H1 (cell line): ENCODE measurements around the gene XPNPEP1. TPM values are rescaled to one million over a fixed set of nuclear protein-coding genes. Genes with fewer than 3 reads are reported as not detected.

Experiments
- SRF ChIP-seq: IDR thresholded peaks from 2 replicates; pipeline ENCODE4 v1.6.1; 2011; ENCODE audit warnings: mild to moderate bottlenecking, low read depth, low read length, moderate library complexity
- polyA plus RNA-seq, 7 experiments: library from polyadenylated mRNA; depleted of rRNA in 3 of 7; stranded (reverse) in 5 of 7; unstranded in 2 of 7; fragments of >200 nt in 5 of 7; fragments of 200-250 nt in 2 of 7; gene quantifications; 1 replicate in 5 of 7; 2 replicates in 1 of 7; 4 replicates in 1 of 7; pipeline versions ENCODE4 v1.2.1 to v1.2.3, GENCODE V29; 2011 to 2013; ENCODE audit warnings: missing spikeins in 2 of 7, mixed read lengths in 2 of 7
- total RNA-seq: library from RNA; stranded (reverse); fragmentation: NEBNext Ultra II Directional; extraction: Animal tissue kit (Norgen Biotek cat#: 25700); gene quantifications from 2 replicates; pipeline ENCODE4 v1.2.1, GENCODE V29; 2021
- TF ChIP-seq, protein P1 (sequence below): fragments of 300-600 bp; sonication (generic); IDR thresholded peaks from 2 replicates; pipeline ENCODE4 v1.7.1; 2012; ENCODE audit warnings: low read length, moderate library complexity, mild to moderate bottlenecking, inconsistent platforms; ENCODE audit not compliant: insufficient replicate concordance

XPNPEP1 gene
- total and polyA plus RNA-seq, 2 of the 8 experiments (the other 6 are each of a cell fraction or from before 2014, with no cell fraction given), result 61.1 to 201 TPM

DNA sequence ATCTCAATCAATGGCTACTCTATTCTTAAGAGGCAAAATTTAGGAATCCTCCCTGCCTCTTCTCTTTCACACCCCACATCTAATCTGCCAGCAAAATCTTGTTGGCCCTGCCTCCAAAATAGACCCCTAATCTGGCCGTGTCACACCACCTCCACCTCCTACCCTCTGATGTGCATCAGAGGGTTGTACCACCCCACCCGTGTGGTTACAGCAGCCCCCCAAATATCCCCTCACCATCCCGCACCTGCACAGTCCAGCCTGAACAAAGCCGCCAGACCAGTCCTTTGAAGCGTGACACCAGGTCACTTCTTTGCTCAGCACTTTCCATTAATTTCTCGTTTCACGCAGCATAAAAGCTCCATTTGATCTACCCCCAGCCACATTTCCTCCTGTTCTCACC lies 776 bp upstream of the XPNPEP1 start (continued):
- TF ChIP-seq, protein P1, sequence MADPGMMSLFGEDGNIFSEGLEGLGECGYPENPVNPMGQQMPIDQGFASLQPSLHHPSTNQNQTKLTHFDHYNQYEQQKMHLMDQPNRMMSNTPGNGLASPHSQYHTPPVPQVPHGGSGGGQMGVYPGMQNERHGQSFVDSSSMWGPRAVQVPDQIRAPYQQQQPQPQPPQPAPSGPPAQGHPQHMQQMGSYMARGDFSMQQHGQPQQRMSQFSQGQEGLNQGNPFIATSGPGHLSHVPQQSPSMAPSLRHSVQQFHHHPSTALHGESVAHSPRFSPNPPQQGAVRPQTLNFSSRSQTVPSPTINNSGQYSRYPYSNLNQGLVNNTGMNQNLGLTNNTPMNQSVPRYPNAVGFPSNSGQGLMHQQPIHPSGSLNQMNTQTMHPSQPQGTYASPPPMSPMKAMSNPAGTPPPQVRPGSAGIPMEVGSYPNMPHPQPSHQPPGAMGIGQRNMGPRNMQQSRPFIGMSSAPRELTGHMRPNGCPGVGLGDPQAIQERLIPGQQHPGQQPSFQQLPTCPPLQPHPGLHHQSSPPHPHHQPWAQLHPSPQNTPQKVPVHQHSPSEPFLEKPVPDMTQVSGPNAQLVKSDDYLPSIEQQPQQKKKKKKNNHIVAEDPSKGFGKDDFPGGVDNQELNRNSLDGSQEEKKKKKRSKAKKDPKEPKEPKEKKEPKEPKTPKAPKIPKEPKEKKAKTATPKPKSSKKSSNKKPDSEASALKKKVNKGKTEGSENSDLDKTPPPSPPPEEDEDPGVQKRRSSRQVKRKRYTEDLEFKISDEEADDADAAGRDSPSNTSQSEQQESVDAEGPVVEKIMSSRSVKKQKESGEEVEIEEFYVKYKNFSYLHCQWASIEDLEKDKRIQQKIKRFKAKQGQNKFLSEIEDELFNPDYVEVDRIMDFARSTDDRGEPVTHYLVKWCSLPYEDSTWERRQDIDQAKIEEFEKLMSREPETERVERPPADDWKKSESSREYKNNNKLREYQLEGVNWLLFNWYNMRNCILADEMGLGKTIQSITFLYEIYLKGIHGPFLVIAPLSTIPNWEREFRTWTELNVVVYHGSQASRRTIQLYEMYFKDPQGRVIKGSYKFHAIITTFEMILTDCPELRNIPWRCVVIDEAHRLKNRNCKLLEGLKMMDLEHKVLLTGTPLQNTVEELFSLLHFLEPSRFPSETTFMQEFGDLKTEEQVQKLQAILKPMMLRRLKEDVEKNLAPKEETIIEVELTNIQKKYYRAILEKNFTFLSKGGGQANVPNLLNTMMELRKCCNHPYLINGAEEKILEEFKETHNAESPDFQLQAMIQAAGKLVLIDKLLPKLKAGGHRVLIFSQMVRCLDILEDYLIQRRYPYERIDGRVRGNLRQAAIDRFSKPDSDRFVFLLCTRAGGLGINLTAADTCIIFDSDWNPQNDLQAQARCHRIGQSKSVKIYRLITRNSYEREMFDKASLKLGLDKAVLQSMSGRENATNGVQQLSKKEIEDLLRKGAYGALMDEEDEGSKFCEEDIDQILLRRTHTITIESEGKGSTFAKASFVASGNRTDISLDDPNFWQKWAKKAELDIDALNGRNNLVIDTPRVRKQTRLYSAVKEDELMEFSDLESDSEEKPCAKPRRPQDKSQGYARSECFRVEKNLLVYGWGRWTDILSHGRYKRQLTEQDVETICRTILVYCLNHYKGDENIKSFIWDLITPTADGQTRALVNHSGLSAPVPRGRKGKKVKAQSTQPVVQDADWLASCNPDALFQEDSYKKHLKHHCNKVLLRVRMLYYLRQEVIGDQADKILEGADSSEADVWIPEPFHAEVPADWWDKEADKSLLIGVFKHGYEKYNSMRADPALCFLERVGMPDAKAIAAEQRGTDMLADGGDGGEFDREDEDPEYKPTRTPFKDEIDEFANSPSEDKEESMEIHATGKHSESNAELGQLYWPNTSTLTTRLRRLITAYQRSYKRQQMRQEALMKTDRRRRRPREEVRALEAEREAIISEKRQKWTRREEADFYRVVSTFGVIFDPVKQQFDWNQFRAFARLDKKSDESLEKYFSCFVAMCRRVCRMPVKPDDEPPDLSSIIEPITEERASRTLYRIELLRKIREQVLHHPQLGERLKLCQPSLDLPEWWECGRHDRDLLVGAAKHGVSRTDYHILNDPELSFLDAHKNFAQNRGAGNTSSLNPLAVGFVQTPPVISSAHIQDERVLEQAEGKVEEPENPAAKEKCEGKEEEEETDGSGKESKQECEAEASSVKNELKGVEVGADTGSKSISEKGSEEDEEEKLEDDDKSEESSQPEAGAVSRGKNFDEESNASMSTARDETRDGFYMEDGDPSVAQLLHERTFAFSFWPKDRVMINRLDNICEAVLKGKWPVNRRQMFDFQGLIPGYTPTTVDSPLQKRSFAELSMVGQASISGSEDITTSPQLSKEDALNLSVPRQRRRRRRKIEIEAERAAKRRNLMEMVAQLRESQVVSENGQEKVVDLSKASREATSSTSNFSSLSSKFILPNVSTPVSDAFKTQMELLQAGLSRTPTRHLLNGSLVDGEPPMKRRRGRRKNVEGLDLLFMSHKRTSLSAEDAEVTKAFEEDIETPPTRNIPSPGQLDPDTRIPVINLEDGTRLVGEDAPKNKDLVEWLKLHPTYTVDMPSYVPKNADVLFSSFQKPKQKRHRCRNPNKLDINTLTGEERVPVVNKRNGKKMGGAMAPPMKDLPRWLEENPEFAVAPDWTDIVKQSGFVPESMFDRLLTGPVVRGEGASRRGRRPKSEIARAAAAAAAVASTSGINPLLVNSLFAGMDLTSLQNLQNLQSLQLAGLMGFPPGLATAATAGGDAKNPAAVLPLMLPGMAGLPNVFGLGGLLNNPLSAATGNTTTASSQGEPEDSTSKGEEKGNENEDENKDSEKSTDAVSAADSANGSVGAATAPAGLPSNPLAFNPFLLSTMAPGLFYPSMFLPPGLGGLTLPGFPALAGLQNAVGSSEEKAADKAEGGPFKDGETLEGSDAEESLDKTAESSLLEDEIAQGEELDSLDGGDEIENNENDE, result no peak
- TF ChIP-seq SRF, result no peak
